A549 (cell line): Measurements from ENCODE around the gene AXDND1.

Experiments used
- CEBPB ChIP-seq, 2 experiments: fragments of >200 bp in 1 of 2; sonication (Bioruptor Twin) in 1 of 2; formaldehyde crosslinking in 1 of 2; IDR thresholded peaks; 2 replicates each; pipeline ENCODE4 v1.6.1; 2012 to 2016
- JUN ChIP-seq, 2 experiments: fragments of >200 bp; sonication (Bioruptor Twin); formaldehyde crosslinking; IDR thresholded peaks; 2 replicates in 1 of 2; 3 replicates in 1 of 2; pipeline ENCODE4 v1.6.1; 2016 to 2017
- JUNB ChIP-seq: fragments of >200 bp; sonication (Bioruptor Twin); formaldehyde crosslinking; IDR thresholded peaks from 2 replicates; pipeline ENCODE4 v1.6.1; 2016
- MAFK ChIP-seq: fragments of 450-650 bp; IDR thresholded peaks from 2 replicates; pipeline ENCODE4 v1.6.1; 2014; ENCODE audit not compliant: partially characterized antibody
- RFX5 ChIP-seq: fragments of 450-650 bp; IDR thresholded peaks from 2 replicates; pipeline ENCODE4 v1.7.1; 2014; ENCODE audit warnings: antibody characterized with exemption, mild to moderate bottlenecking, moderate library complexity
- SMC3 ChIP-seq: fragments of >200 bp; sonication (Bioruptor Twin); formaldehyde crosslinking; IDR thresholded peaks from 3 replicates; pipeline ENCODE4 v1.6.1; 2018; ENCODE audit warnings: inconsistent platforms
- TF ChIP-seq, protein P1 (sequence below): fragments of 450-650 bp; IDR thresholded peaks from 2 replicates; pipeline ENCODE4 v1.6.1; 2014; ENCODE audit warnings: antibody characterized with exemption
- TF ChIP-seq, protein P2 (sequence below): fragments of >200 bp; sonication (Bioruptor Twin); formaldehyde crosslinking; IDR thresholded peaks from 3 replicates; pipeline ENCODE4 v1.5.1; 2016

DNA sequence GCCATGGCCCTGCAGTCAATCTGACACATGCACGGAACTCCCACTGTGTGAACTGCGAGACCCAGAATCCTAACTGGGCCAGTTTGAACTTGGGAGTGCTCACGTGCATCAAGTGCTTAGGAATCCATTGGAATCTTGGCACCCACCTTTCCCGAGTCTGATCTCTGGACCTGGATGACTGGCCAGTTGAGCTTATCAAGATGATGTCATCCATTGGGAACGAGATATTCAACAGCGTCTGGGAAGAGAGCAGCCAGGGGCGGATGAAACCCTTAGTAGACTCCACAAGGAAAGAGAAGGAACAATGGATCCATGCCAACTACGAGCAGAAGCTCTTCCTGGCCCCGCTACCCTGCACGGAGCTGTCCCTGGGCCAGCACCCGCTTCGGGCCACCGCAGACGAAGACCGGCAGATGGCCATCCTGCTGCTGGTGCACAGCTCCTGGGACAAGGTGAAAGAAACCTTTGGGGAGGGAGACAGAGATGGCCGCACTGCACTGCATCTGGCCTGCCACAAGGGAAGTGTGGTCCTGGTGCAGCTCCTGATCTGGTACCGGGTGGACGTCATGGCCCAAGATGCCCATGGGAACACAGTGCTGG lies 222.8 kb downstream of the AXDND1 start:
- TF ChIP-seq MAFK, result no peak
- TF ChIP-seq, protein P1, sequence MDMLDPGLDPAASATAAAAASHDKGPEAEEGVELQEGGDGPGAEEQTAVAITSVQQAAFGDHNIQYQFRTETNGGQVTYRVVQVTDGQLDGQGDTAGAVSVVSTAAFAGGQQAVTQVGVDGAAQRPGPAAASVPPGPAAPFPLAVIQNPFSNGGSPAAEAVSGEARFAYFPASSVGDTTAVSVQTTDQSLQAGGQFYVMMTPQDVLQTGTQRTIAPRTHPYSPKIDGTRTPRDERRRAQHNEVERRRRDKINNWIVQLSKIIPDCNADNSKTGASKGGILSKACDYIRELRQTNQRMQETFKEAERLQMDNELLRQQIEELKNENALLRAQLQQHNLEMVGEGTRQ, result no peak
- no peak for TF ChIP-seq SMC3
- no peak for TF ChIP-seq RFX5
- TF ChIP-seq JUNB, result no peak
- TF ChIP-seq, protein P2, sequence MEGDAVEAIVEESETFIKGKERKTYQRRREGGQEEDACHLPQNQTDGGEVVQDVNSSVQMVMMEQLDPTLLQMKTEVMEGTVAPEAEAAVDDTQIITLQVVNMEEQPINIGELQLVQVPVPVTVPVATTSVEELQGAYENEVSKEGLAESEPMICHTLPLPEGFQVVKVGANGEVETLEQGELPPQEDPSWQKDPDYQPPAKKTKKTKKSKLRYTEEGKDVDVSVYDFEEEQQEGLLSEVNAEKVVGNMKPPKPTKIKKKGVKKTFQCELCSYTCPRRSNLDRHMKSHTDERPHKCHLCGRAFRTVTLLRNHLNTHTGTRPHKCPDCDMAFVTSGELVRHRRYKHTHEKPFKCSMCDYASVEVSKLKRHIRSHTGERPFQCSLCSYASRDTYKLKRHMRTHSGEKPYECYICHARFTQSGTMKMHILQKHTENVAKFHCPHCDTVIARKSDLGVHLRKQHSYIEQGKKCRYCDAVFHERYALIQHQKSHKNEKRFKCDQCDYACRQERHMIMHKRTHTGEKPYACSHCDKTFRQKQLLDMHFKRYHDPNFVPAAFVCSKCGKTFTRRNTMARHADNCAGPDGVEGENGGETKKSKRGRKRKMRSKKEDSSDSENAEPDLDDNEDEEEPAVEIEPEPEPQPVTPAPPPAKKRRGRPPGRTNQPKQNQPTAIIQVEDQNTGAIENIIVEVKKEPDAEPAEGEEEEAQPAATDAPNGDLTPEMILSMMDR, result no peak
- TF ChIP-seq CEBPB (IDR thresholded peaks at IDR 0.05), result no peak
- TF ChIP-seq JUN (IDR thresholded peaks at IDR 0.05), result no peak
